Measurements from ENCODE around the gene TMEM125. TPM values are rescaled to one million over a fixed set of nuclear protein-coding genes. Genes with fewer than 3 reads are reported as not detected.

Gene TMEM125
- total and polyA plus RNA-seq, 10 of the 15 experiments (the other 5 are each of a cell fraction or from before 2014, with no cell fraction given) = 0.28 TPM; not detected in 9

DNA sequence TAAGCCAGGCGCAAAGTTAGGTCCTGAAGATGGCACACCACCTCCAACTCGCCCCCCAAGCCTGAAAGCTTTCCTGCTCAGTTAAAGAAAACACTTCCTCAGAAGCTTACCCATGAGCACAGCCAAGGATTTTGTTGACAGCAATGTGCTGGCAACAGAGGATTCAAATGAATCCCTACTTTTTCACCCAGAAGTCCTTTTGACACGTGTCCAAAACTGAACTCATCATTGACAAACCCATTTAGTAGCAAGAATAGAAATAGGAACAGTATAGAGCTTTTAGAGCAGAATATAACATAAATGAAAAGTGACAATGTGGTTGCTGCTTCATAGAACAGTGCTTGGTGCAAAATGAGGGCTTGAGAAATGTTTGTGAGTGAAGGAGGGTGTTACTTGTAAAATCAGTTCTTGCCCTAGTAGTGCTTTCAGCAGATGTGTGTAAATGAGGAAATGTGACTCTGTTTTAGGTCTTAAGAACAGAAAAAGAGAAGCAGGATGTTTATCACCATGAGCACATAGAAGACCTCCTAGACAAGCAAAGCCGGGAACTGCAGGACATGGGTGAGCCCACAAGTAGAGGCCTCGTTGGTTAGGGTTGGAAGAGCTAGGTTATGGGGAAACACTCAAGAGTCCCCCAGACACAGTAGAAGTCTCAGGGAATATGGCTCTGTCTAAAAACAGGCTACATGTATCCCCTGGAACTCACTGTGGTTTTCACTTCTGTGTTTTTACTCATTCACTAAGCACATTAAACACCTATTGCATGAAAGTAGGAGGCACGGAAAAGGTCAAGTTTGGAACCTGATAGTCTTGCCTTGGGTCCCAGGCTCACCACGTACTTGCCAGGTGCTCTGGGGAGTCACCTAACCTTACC is 48.6 kb upstream of the TMEM125 start:
- DNase-seq (ENCODE audit: low read depth, low spot score) (peak; percentile 75), ATAC-seq (peak; percentile 92), FAIRE-seq (peak; percentile 94)
- no peaks in the 10 kb centered on the region for H3K79me2 ChIP-seq (ENCODE audit: control insufficient read depth, insufficient read depth, low read length)
- peak overlapping the region; percentile 11; the same call in 1 of the 2 replicates for H3K4me3 ChIP-seq
- ChIA-PET SMC1A (ENCODE audit: uncharacterized antibody, unreplicated experiment) (interaction anchor here (1.1 to 2.2 kb wide), 6 partner anchors 18 to 169 kb away, joined by 3 to 6 read pairs (median 4); no protein-coding TSS in a partner anchor), RAD21 (ENCODE audit: unreplicated experiment) (interaction anchor here (0.5 to 2.2 kb wide), 4 partner anchors 16 to 198 kb away, joined by 3 to 9 read pairs (median 4); no protein-coding TSS in a partner anchor), POLR2A (interaction anchor here (0.6 to 1.8 kb wide), 3 partner anchors 16 to 431 kb away, joined by 3 to 4 read pairs (median 4); partner anchors contain the start of gene KDM4A), CTCF (interaction anchor here (1.2 to 2.6 kb wide), 4 partner anchors 17 to 49 kb away, joined by 3 to 13 read pairs (median 4); partner anchors contain the start of genes CFAP57 and EBNA1BP2)
- H3K9me3 ChIP-seq (replicated peaks; ENCODE audit: control insufficient read depth, insufficient read depth, low read length) = no peaks in the 10 kb centered on the region
- no TSS peak for BruUV-seq (replicated peaks)
- intact Hi-C loops (cut with micrococcal nuclease; ENCODE audit: unreplicated experiment) (loop anchor here (2.0 to 10.0 kb wide), 2 partner anchors 22 to 434 kb away; partner anchors contain the start of gene KDM4A), in situ Hi-C loops (cut with MboI) (no loop called here)
- H3K27me3 ChIP-seq (replicated peaks in 1 of 2; ENCODE audit: control insufficient read depth in 2 of 2, insufficient read depth in 2 of 2, low read length in 1 of 2) = no peaks in the 10 kb centered on the region
- H4K20me1 ChIP-seq (ENCODE audit: control insufficient read depth, insufficient read depth) = no peaks in the 10 kb centered on the region
- peaks cover 4 to 9% of the 10 kb centered on the region in 2 experiments; a peak in 3 of 4 replicates for H3K36me3 ChIP-seq (ENCODE audit: control insufficient read depth in 2 of 2, insufficient read depth in 2 of 2, low read length in 1 of 2)
- H3K9ac ChIP-seq (ENCODE audit: control insufficient read depth, insufficient read depth, low read length) = peak overlapping the region; percentile 45
- H3K27ac ChIP-seq (ENCODE audit: control insufficient read depth, insufficient read depth) = peak overlapping the region; percentile 89
- H2AFZ ChIP-seq (ENCODE audit: control insufficient read depth, low read depth, low read length) = peak overlapping the region; percentile 88
- 31% methylated on average over 7 of the region's 7 CpGs for WGBS (ENCODE audit: insufficient coverage, insufficient replicate concordance, low lambda C conversion rate, missing lambda C conversion rate)
- H3K4me2 ChIP-seq (ENCODE audit: control insufficient read depth, insufficient read depth) = peak overlapping the region; percentile 82
- H3K4me1 ChIP-seq (ENCODE audit: control insufficient read depth, insufficient read depth, low read length) = peaks cover 21% of the 10 kb centered on the region
- TF ChIP-seq, protein P1, sequence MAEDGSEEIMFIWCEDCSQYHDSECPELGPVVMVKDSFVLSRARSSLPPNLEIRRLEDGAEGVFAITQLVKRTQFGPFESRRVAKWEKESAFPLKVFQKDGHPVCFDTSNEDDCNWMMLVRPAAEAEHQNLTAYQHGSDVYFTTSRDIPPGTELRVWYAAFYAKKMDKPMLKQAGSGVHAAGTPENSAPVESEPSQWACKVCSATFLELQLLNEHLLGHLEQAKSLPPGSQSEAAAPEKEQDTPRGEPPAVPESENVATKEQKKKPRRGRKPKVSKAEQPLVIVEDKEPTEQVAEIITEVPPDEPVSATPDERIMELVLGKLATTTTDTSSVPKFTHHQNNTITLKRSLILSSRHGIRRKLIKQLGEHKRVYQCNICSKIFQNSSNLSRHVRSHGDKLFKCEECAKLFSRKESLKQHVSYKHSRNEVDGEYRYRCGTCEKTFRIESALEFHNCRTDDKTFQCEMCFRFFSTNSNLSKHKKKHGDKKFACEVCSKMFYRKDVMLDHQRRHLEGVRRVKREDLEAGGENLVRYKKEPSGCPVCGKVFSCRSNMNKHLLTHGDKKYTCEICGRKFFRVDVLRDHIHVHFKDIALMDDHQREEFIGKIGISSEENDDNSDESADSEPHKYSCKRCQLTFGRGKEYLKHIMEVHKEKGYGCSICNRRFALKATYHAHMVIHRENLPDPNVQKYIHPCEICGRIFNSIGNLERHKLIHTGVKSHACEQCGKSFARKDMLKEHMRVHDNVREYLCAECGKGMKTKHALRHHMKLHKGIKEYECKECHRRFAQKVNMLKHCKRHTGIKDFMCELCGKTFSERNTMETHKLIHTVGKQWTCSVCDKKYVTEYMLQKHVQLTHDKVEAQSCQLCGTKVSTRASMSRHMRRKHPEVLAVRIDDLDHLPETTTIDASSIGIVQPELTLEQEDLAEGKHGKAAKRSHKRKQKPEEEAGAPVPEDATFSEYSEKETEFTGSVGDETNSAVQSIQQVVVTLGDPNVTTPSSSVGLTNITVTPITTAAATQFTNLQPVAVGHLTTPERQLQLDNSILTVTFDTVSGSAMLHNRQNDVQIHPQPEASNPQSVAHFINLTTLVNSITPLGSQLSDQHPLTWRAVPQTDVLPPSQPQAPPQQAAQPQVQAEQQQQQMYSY (CRISPR knock-in tag; IDR thresholded peaks at IDR 0.05) = no peak
- TF ChIP-seq POU2F2 (IDR thresholded peaks at IDR 0.05; ENCODE audit: borderline replicate concordance, low read depth, low read length) (0 out of 3 replicates have a peak, but pooled peaks have one; percentile 17), SMARCA5 (IDR thresholded peaks at IDR 0.05) (peak; percentile 90), IKZF1 (conservative IDR thresholded peaks at IDR 0.05) (peak; percentile 87), RUNX3 (IDR thresholded peaks at IDR 0.05; ENCODE audit: low read length) (peak; percentile 88), ZNF622 (IDR thresholded peaks at IDR 0.05) (no peak), NBN (IDR thresholded peaks at IDR 0.05) (peak; percentile 78), IRF4 (IDR thresholded peaks at IDR 0.05; ENCODE audit: low read depth, low read length) (peak; percentile 59; the same call in 1 of the 2 replicates), ZNF207 (IDR thresholded peaks at IDR 0.05; ENCODE audit: borderline replicate concordance) (no peak), PAX5 (IDR thresholded peaks at IDR 0.05; ENCODE audit: borderline replicate concordance, low read depth, low read length) (peak; percentile 38; the same call in 1 of the 2 replicates), TCF3 (IDR thresholded peaks at IDR 0.05; ENCODE audit: borderline replicate concordance, insufficient read depth, low read depth, low read length) (0 out of 2 replicates have a peak, but pooled peaks have one; percentile 13)
- TF ChIP-seq, protein P2, sequence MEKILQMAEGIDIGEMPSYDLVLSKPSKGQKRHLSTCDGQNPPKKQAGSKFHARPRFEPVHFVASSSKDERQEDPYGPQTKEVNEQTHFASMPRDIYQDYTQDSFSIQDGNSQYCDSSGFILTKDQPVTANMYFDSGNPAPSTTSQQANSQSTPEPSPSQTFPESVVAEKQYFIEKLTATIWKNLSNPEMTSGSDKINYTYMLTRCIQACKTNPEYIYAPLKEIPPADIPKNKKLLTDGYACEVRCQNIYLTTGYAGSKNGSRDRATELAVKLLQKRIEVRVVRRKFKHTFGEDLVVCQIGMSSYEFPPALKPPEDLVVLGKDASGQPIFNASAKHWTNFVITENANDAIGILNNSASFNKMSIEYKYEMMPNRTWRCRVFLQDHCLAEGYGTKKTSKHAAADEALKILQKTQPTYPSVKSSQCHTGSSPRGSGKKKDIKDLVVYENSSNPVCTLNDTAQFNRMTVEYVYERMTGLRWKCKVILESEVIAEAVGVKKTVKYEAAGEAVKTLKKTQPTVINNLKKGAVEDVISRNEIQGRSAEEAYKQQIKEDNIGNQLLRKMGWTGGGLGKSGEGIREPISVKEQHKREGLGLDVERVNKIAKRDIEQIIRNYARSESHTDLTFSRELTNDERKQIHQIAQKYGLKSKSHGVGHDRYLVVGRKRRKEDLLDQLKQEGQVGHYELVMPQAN (conservative IDR thresholded peaks at IDR 0.05) = no peak
- TF ChIP-seq, protein P3, sequence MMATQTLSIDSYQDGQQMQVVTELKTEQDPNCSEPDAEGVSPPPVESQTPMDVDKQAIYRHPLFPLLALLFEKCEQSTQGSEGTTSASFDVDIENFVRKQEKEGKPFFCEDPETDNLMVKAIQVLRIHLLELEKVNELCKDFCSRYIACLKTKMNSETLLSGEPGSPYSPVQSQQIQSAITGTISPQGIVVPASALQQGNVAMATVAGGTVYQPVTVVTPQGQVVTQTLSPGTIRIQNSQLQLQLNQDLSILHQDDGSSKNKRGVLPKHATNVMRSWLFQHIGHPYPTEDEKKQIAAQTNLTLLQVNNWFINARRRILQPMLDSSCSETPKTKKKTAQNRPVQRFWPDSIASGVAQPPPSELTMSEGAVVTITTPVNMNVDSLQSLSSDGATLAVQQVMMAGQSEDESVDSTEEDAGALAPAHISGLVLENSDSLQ (IDR thresholded peaks at IDR 0.05) = peak; percentile 52; the same call in 1 of the 2 replicates
- TF ChIP-seq, protein P4, sequence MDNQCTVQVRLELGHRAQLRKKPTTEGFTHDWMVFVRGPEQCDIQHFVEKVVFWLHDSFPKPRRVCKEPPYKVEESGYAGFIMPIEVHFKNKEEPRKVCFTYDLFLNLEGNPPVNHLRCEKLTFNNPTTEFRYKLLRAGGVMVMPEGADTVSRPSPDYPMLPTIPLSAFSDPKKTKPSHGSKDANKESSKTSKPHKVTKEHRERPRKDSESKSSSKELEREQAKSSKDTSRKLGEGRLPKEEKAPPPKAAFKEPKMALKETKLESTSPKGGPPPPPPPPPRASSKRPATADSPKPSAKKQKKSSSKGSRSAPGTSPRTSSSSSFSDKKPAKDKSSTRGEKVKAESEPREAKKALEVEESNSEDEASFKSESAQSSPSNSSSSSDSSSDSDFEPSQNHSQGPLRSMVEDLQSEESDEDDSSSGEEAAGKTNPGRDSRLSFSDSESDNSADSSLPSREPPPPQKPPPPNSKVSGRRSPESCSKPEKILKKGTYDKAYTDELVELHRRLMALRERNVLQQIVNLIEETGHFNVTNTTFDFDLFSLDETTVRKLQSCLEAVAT (IDR thresholded peaks at IDR 0.05) = 0 out of 2 replicates have a peak, but pooled peaks have one; percentile 23

Measured in GM12878 (cell line).